Peyer's patch (tissue), 4 donors: ENCODE data around the gene AKT1. TPM values are rescaled to one million over a fixed set of nuclear protein-coding genes. Genes with fewer than 3 reads are reported as not detected.

ENCODE experiments used
- DNase-seq, 3 donors: peaks; one replicate each; pipeline ENCODE4 v3.0.0-alpha.2; 2017 to 2019
- H3K27ac ChIP-seq, 4 donors: fragments of 200-600 bp; sonication (generic); one replicate each; pipeline ENCODE4 v1.5.1; 2016 to 2019
- H3K27me3 ChIP-seq, 2 donors: fragments of 200-600 bp; sonication (generic); one replicate each; pipeline ENCODE4 v1.5.1; 2019
- H3K36me3 ChIP-seq, 3 donors: fragments of 200-600 bp; sonication (generic); one replicate each; pipeline ENCODE4 v1.5.1; 2016 to 2019
- H3K4me1 ChIP-seq, 4 donors: fragments of 200-600 bp; sonication (generic); one replicate each; pipeline ENCODE4 v1.5.1; 2016 to 2019
- H3K4me3 ChIP-seq, 4 donors: fragments of 200-600 bp; sonication (generic); 1 replicate in 3 of 4; 2 replicates in 1 of 4; pipeline ENCODE4 v1.5.1; 2016 to 2019; ENCODE audit warnings: mild to moderate bottlenecking in 1 of 4
- H3K9me3 ChIP-seq, 4 donors: fragments of 200-600 bp; sonication (generic); one replicate each; pipeline ENCODE4 v1.5.1; 2016 to 2019; ENCODE audit warnings: mild to moderate bottlenecking in 1 of 4
- CTCF ChIP-seq, 6 experiments: fragments of 450-650 bp in 4 of 6; fragments of 200-600 bp in 2 of 6; sonication (generic) in 1 of 6; IDR thresholded peaks; one replicate each; pipeline ENCODE4 v1.5.1; 2017 to 2019; ENCODE audit warnings: antibody characterized with exemption in 6 of 6, mild to moderate bottlenecking in 3 of 6, moderate library complexity in 1 of 6
- POLR2A ChIP-seq, 2 donors: fragments of 450-650 bp; IDR thresholded peaks; one replicate each; pipeline ENCODE4 v1.5.1; 2017; ENCODE audit warnings: antibody characterized with exemption in 2 of 2, mild to moderate bottlenecking in 2 of 2, moderate library complexity in 2 of 2
- total RNA-seq, 4 donors: library from RNA; depleted of rRNA; stranded (reverse); fragments of >200 nt; gene quantifications; one replicate each; pipeline ENCODE4 v1.1.0, GENCODE V29; 2016

Gene AKT1
- total RNA-seq, 4 donors from 2014 or later, result 85.6 to 259 (median 111) TPM

- Histone ChIP-seq H3K36me3 (peaks cover 0 to 67% (median 0%) of the 10 kb centered on the region in 3 donors), H3K27me3 (no peaks in the 10 kb centered on the region), H3K9me3 (no peaks in the 10 kb centered on the region), H3K4me3 (no peak overlapping the region), H3K4me1 (peaks cover 0 to 18% (median 4%) of the 10 kb centered on the region in 4 donors), H3K27ac (no peak overlapping the region)
- DNase-seq, result no peak
- TF ChIP-seq POLR2A (IDR thresholded peaks at IDR 0.05), result no peak
- TF ChIP-seq CTCF (IDR thresholded peaks at IDR 0.05), result no peak
Measured at GRCh38 chr14:104758981-104759969, 36.3 kb downstream of the AKT1 start.

- Histone ChIP-seq H3K36me3 (peaks cover 0 to 67% (median 0%) of the 10 kb centered on the region in 3 donors), H3K4me3 (no peak overlapping the region), H3K4me1 (peaks cover 0 to 25% (median 10%) of the 10 kb centered on the region in 4 donors), H3K9me3 (no peaks in the 10 kb centered on the region), H3K27me3 (no peaks in the 10 kb centered on the region), H3K27ac (no peak overlapping the region)
- no peak for DNase-seq
- no peak for TF ChIP-seq CTCF (IDR thresholded peaks at IDR 0.05)
- TF ChIP-seq POLR2A (IDR thresholded peaks at IDR 0.05), result no peak
Measured at GRCh38 chr14:104757681-104758392, 37.7 kb downstream of the AKT1 start.

GRCh38 chr14:104757238-104757585 is 38.3 kb downstream of the AKT1 start:
- no peaks in the 10 kb centered on the region for H3K9me3 ChIP-seq
- DNase-seq, result no peak
- TF ChIP-seq CTCF (IDR thresholded peaks at IDR 0.05) (no peak), POLR2A (IDR thresholded peaks at IDR 0.05) (no peak)
- H3K27ac ChIP-seq, result no peak overlapping the region
- peaks cover 0 to 67% (median 0%) of the 10 kb centered on the region in 3 donors for H3K36me3 ChIP-seq
- no peak overlapping the region for H3K4me3 ChIP-seq
- peaks cover 0 to 26% (median 11%) of the 10 kb centered on the region in 4 donors for H3K4me1 ChIP-seq
- no peaks in the 10 kb centered on the region for H3K27me3 ChIP-seq

GRCh38 chr14:104756477-104757237 is 38.9 kb downstream of the AKT1 start:
- Histone ChIP-seq H3K4me1 (peaks cover 0 to 32% (median 16%) of the 10 kb centered on the region in 4 donors), H3K36me3 (peaks cover 0 to 62% (median 0%) of the 10 kb centered on the region in 3 donors), H3K27me3 (no peaks in the 10 kb centered on the region)

More at GRCh38 chr14:104756477-104757237, 38.9 kb downstream of the AKT1 start:
- no peak overlapping the region for H3K4me3 ChIP-seq
- H3K27ac ChIP-seq, result no peak overlapping the region
- no peaks in the 10 kb centered on the region for H3K9me3 ChIP-seq
- no peak for TF ChIP-seq CTCF (IDR thresholded peaks at IDR 0.05)
- no peak for TF ChIP-seq POLR2A (IDR thresholded peaks at IDR 0.05)
- DNase-seq, result peak in 1 of 3 donors; percentile 29
